SKM-1 treated with dmso at 0.1 percent for 144 hours (cell line): ENCODE results near the gene CHAD.
"Not testable (repeated sequence)": the region's sequence is repeated elsewhere in the genome, so short reads cannot be mapped to it uniquely, and the experiment has no call there.

ENCODE experiments used
- DNase-seq: peaks from one replicate; lab custom pipeline; 2025; ENCODE audit not compliant: unreplicated experiment; lab: John Stamatoyannopoulos, UW

The CHAD gene

GRCh38 chr17:50430821-50431618 lies 37.7 kb downstream of the CHAD start:
- DNase-seq = no peak

DNA sequence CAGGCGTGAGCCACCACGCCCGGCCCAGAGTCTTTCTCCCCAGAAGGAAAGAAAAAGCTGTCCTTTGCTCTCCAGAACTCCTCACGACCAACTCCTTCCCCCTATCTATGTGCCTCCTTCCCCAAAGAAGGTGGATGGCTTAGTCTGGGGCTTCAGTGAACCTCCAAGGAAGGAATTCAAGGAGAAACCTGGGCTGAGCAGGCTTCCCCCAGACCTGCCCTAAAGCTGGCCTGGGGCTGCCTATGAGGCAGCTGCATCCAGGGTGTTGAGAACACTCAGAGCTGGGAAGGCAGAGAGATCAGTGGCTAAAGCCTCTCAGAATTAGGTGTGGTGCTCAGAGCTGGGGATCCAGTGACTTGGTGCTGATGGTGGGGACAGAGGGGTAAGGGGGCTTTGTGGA lies 38.9 kb downstream of the CHAD start:
- DNase-seq = no peak

DNA sequence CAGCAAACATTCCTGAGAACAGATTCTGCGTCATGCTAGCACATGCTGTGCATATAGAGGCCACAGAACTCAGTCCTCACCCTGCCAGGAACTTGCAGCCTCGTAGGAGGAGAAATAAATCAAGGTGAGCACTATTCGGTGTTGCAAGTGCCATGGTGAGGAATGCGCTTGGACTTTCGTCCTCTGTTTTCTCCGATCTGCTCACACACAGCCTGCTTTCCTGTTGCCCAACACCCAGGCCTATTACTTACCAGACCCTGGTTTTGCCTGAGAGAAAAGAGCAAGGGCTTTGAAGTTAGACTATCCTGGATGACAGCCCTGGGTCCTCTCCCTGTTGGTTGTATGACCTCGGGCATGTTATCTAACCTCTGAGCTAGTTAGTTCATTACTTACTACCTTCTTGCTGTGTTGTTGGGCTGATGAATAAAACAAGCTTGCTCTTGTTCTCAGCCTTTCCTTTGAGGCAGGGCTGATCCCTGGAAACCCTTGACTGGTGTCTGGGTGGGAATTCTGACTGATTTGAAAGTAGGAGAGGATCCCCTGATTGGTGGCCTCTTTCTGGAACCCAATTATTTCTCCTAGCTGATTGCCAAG lies 39.8 kb downstream of the CHAD start:
- no peak for DNase-seq

- not testable (repeated sequence) for DNase-seq
Observed at GRCh38 chr17:50428126-50428525, 40.6 kb downstream of the CHAD start.

GRCh38 chr17:50426814-50427787 lies 41.6 kb downstream of the CHAD start:
- DNase-seq = peak; percentile 24

- no peak for DNase-seq
Observed at GRCh38 chr17:50426472-50426782, 42.3 kb downstream of the CHAD start.

DNA sequence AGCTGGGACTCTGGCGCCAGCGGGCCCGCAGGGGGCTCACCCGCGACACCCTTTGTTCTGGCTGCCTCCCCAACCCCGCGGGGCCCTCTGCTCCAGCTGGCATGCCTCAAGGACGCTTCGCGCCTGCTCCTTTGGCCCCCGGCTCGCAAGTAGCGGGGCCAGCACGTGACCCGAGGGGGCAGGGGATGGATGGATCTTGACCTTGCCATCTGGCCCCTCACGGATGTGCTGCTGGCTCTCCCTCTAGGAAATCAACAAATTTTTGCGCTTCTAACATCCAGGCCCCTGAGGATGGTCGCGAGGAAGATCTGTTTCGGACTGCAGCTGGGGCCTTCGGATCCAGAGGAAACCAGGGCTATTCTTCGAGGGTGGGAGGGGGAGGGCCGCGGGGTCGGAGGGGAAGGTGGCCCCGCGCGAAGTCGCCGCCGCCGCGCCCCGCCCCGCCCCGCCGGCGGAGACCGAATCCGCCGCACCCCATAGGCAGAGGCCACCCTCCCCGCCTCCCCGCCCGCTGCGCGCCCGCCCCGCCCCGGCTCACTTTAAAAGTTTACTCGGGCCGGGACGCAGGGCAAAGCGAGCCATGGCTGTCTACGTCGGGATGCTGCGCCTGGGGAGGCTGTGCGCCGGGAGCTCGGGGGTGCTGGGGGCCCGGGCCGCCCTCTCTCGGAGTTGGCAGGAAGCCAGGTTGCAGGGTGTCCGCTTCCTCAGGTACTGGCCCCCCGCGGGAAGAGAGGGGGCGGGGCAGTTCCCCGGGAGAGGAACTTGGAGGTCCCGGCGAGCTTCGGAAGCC lies 42.8 kb downstream of the CHAD start, which contains the start of gene ACSF2:
ACSF2 (plus strand) TSS at position 537 of the 790 bp plus-strand sequence; CDS start at position 581, 44 bp downstream.
- no peak for DNase-seq

DNA sequence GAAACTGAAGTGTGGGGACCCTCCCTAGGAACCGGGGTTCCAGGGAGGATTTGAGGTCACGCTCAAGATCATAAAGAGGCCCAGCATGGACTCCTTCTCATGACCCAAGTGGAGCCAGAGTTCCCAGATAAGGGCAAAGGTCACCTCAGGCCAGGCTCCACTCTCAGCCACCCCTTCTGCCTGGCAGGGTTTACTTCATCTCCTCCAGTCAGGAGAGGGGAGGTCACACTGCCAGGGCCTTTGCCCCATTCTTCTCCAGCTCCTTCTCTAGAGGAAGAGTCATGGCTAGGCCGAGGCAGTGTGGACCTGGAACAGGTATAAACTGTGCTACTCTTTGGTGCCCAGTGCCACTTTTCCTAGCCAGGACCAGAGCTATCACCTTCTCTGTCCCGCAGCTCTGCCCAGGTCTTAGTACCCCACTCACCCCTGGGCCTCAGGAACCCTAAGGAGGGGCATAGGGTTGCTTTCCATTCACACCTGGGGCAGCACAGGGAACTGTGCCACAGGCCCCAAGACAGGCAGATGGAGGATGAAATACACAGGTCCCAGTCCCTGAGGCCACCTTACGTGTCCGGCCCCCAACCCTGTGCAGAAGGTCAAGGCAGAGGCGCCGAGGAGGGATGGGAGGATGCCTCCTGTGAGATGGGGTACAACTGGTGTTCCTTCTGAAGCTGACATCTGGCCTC lies 43.5 kb downstream of the CHAD start:
- no peak for DNase-seq

GRCh38 chr17:50424246-50424995 lies 44.3 kb downstream of the CHAD start:
- no peak for DNase-seq

GRCh38 chr17:50423553-50424159 lies 45.0 kb downstream of the CHAD start:
- no peak for DNase-seq

- DNase-seq = no peak
Observed at GRCh38 chr17:50422738-50423137, 45.9 kb downstream of the CHAD start.

DNA sequence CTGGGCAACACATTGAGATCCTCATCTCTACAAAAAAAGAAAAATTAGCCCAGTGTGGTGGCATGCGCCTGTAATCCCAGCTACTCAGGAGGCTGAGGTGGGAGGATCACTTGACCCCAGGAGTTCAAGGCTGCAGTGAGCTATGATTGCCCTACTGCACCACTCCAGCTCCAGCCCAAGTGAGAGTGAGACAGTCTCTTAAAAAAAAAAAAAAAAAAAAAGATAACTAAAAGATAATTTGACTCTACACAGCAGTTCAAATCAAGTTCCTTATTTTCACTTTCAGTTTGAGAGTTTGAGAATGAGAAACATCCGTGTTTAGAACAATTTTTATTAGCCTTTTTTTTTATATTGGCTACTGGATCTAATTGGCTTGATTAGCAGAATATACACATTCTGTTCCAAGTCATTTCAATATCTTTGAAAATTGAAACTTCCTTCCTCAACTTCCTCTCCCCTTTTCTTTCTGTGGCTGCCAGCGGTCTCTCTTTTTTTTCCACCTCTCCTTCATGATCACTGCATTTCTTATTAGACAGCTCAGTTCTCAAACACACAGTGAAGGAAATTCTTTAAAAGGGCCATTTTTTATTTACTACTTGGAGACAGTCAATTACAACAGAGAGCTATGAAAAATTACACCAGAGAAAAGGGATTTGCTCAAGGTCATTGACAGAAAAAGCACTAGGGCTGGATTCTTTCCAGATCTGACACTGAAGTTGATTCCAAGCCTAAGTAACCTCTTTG lies 47.2 kb downstream of the CHAD start:
- peak; percentile 29 for DNase-seq

DNA sequence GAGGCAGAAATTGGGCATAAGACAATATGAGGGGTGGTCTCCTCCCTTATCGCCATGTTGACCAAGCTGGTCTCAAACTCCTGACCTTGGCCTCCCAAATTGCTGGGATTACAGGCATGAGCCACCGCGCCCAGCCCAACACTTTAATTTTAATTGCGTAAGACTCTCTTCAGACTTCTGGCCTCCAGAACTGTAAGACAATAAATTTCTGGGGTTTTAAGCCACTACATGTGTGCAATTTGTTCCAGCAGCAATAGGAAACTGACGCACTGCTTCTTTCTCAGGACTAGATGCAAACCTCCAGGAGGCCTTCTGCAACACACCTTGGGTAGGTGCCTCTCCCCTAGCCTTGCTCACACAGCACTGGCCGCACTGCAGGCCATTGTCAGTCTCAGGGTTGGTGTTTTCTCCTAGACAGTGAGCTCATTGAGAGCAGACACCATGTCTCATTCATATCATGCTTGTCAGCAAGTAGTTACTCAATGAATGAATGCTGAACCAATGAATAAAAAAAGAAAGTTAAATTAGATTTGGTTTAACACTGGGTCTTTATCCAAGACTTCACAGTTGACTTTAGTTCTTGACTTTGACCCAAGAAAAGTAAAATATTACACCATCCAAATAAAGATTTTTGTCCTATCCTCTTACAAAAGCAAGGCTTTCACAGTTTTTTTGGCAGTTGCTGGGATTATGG lies 48.1 kb downstream of the CHAD start:
- no peak for DNase-seq

DNA sequence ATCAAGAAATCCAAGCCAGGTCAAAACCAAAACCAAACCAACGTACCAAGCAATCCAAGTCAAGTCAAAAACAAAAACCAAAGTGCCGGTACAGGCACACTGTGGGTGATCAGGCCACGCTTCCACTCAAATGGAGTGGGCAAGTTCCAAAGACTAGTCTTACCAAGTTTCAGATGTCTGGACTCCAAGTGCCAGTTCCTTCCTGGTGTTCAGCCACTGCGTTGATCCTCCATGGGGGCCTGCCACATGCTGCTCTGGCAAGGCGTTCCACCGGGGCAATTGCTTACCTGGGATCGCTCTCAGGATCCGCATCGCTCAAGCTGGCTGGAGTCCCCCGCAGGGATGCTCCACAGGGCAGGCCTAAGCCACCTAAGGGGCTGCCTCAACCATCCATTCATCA lies 49.1 kb downstream of the CHAD start:
- not testable (repeated sequence) for DNase-seq

- DNase-seq = no peak
Observed at GRCh38 chr17:50414808-50415207, 53.9 kb downstream of the CHAD start.
